ENCODE data around the gene PELI3. TPM values are rescaled to one million over a fixed set of nuclear protein-coding genes. Genes with fewer than 3 reads are reported as not detected.

Gene PELI3
- polyA plus RNA-seq, 3 donors, result 11.3 to 13.2 (median 12.6) TPM

DNA sequence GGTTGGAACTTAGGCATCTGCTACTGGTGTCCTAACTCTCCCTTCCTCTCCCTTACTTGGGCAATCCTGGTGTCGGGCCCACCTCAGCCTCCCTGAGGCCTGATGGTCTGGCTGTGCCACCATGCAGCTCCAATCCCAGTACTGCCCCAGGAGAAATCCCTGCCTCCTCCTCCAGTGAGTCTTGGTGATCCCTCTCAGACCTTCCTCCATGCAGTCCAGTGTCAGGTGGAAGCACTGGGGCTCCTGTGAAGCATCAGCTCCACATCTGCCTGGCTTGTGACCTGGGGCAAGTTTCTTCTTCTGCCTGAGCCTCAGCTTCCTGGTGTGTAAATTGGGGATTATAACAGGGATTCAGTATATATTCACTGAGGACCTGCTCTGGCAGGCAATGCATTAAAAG is 1.8 kb upstream of the PELI3 start:
- no peak overlapping the region for H3K27ac ChIP-seq (ENCODE audit: low read depth in 1 of 2, low read length in 2 of 2)
- no peak overlapping the region for H3K4me3 Mint-ChIP-seq
- TF ChIP-seq, protein P1, sequence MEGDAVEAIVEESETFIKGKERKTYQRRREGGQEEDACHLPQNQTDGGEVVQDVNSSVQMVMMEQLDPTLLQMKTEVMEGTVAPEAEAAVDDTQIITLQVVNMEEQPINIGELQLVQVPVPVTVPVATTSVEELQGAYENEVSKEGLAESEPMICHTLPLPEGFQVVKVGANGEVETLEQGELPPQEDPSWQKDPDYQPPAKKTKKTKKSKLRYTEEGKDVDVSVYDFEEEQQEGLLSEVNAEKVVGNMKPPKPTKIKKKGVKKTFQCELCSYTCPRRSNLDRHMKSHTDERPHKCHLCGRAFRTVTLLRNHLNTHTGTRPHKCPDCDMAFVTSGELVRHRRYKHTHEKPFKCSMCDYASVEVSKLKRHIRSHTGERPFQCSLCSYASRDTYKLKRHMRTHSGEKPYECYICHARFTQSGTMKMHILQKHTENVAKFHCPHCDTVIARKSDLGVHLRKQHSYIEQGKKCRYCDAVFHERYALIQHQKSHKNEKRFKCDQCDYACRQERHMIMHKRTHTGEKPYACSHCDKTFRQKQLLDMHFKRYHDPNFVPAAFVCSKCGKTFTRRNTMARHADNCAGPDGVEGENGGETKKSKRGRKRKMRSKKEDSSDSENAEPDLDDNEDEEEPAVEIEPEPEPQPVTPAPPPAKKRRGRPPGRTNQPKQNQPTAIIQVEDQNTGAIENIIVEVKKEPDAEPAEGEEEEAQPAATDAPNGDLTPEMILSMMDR (IDR thresholded peaks at IDR 0.05), result no peak
- no peak overlapping the region for H3K4me3 ChIP-seq (replicated peaks in 1 of 3; ENCODE audit: low read depth in 2 of 3, low read length in 3 of 3)
- H4K20me1 ChIP-seq (ENCODE audit: insufficient read depth, low read length), result peaks cover 22% of the 10 kb centered on the region
- H3K9ac ChIP-seq (ENCODE audit: insufficient read depth, low read length, poor library complexity, severe bottlenecking), result no peak overlapping the region
- no peak for DNase-seq
- no peak overlapping the region for H2AFZ ChIP-seq (ENCODE audit: insufficient read depth, low read depth, low read length, poor library complexity, severe bottlenecking)
- no peak overlapping the region for H3K4me2 ChIP-seq (replicated peaks; ENCODE audit: extremely low read depth, low read length, poor library complexity, severe bottlenecking)
- peaks cover 0 to 4% of the 10 kb centered on the region in 2 donors for H3K9me3 ChIP-seq (replicated peaks in 1 of 2; ENCODE audit: control insufficient read depth in 1 of 2, insufficient read depth in 1 of 2, low read length in 2 of 2)
- intact Hi-C loops (cut with micrococcal nuclease), result no loop called here
- H3K27me3 ChIP-seq (ENCODE audit: control insufficient read depth in 2 of 2, insufficient read depth in 2 of 2, low read length in 2 of 2), result no peaks in the 10 kb centered on the region
- WGBS (ENCODE audit: insufficient coverage), result 89% methylated on average over 1 of the region's 1 CpG
- H3K4me1 Mint-ChIP-seq, result peaks cover 38% of the 10 kb centered on the region
- no peak overlapping the region for H3K27ac Mint-ChIP-seq
- peaks cover 0 to 4% of the 10 kb centered on the region in 2 donors for H3K36me3 ChIP-seq (replicated peaks in 1 of 2; ENCODE audit: control insufficient read depth in 1 of 2, insufficient read depth in 2 of 2, low read length in 2 of 2)
- no peaks in the 10 kb centered on the region for H3K79me2 ChIP-seq (ENCODE audit: insufficient read depth, low read length)
- peaks cover 27 to 41% of the 10 kb centered on the region in 2 donors for H3K4me1 ChIP-seq (ENCODE audit: control insufficient read depth in 1 of 2, insufficient read depth in 2 of 2, low read length in 2 of 2)
- peaks cover 6 to 14% of the 10 kb centered on the region in 2 donors for H3K36me3 Mint-ChIP-seq
- peaks cover 0 to 8% (median 2%) of the 10 kb centered on the region in 3 donors for H3K27me3 Mint-ChIP-seq (ENCODE audit: low read depth in 3 of 3)
- H3K9me3 Mint-ChIP-seq, result peaks cover 0 to 10% (median 3%) of the 10 kb centered on the region in 7 donors

DNA sequence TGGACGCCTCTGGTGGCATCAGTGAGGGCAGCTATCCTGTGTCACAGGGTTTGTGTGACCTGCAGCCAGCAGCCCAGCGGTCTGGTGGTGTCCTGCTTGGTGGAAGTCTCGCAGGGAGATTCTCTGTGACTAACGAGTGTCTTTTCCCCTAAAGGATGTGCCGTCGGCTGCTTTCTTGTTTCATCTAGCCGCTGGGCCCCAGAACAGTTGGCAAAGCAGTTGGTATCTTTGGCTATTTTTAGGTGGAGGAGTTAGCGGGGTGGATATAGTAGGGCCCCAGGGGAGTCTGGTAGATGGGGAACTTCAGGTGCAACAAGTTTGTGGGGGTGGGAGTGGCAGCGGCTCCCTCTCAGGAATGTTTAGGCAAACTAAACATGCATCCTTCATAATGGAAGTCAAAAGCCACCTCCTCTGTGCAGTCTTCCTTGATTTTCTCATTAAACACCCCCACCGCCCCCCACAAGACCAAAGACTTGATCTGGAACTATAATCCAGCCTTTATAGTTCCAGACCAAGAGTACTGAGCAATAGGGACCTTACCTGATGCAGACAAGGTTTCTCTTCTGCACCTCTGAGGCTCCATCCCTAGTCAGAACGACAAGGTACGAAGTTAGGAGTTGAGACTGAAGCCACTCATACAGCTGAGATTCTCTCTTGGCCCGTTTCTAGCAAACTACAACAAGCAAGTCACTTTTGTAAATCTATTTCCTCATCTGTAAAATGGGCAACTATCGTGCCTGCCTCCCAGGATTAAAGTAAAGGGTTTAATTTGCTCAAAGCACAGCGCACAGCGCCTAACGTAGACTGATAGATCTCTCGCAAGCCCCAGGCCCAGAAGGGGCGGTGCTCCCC is 1.1 kb upstream of the PELI3 start:
- Histone ChIP-seq H2AFZ (ENCODE audit: insufficient read depth, low read depth, low read length, poor library complexity, severe bottlenecking) (peak overlapping the region; percentile 98), H3K4me3 (replicated peaks in 1 of 3; ENCODE audit: low read depth in 2 of 3, low read length in 3 of 3) (peak overlapping the region in 2 of 3 experiments; percentile 70 to 86), H3K4me2 (replicated peaks; ENCODE audit: extremely low read depth, low read length, poor library complexity, severe bottlenecking) (peak overlapping the region; percentile 87), H3K9ac (ENCODE audit: insufficient read depth, low read length, poor library complexity, severe bottlenecking) (peak overlapping the region; percentile 72), H3K9me3 (replicated peaks in 1 of 2; ENCODE audit: control insufficient read depth in 1 of 2, insufficient read depth in 1 of 2, low read length in 2 of 2) (peaks cover 0 to 4% of the 10 kb centered on the region in 2 donors), H3K27me3 (ENCODE audit: control insufficient read depth in 2 of 2, insufficient read depth in 2 of 2, low read length in 2 of 2) (no peaks in the 10 kb centered on the region), H3K4me1 (ENCODE audit: control insufficient read depth in 1 of 2, insufficient read depth in 2 of 2, low read length in 2 of 2) (peaks cover 27 to 41% of the 10 kb centered on the region in 2 donors), H3K27ac (ENCODE audit: low read depth in 1 of 2, low read length in 2 of 2) (peak overlapping the region in 1 of 2 donors; percentile 87), H3K36me3 (replicated peaks in 1 of 2; ENCODE audit: control insufficient read depth in 1 of 2, insufficient read depth in 2 of 2, low read length in 2 of 2) (peaks cover 0 to 9% of the 10 kb centered on the region in 2 donors), H4K20me1 (ENCODE audit: insufficient read depth, low read length) (peaks cover 22% of the 10 kb centered on the region), H3K79me2 (ENCODE audit: insufficient read depth, low read length) (no peaks in the 10 kb centered on the region)
- Mint-ChIP-seq H3K9me3 (peaks cover 0 to 8% (median 3%) of the 10 kb centered on the region in 7 donors), H3K36me3 (peaks cover 10 to 19% of the 10 kb centered on the region in 2 donors), H3K27me3 (ENCODE audit: low read depth in 3 of 3) (peaks cover 0 to 5% (median 2%) of the 10 kb centered on the region in 3 donors), H3K4me3 (peak overlapping the region; percentile 80 to 91), H3K4me1 (peaks cover 40% of the 10 kb centered on the region), H3K27ac (peak overlapping the region in 6 of 7 donors; percentile 76 to 95 (median 90))
- no peak for DNase-seq
- intact Hi-C loops (cut with micrococcal nuclease), result loop anchor here (2.0 kb wide), 2 partner anchors 15 to 27 kb away; partner anchors contain the start of genes DPP3 (in 2 of the 2) and MRPL11 (in 1 of the 2)
- TF ChIP-seq, protein P1 (IDR thresholded peaks at IDR 0.05), result no peak
- 45% methylated on average over 15 of the region's 19 CpGs for WGBS (ENCODE audit: insufficient coverage)
